Activated T-cell treated with anti-CD3 and anti-CD28 coated beads, Interleukin-2, amount 50 U/mL, for 1 hour (primary cell): ENCODE measurements around the gene RFNG.

Experiments
- DNase-seq: peaks from one replicate; pipeline ENCODE4 v3.0.0-alpha.2; 2020

RFNG gene

GRCh38 chr17:82012640-82013295 lies 38.8 kb downstream of the RFNG start:
- DNase-seq, result no peak

GRCh38 chr17:82012261-82012639 lies 39.4 kb downstream of the RFNG start:
- no peak for DNase-seq

GRCh38 chr17:82011617-82012187 lies 39.9 kb downstream of the RFNG start:
- no peak for DNase-seq

GRCh38 chr17:82010575-82011525 lies 40.8 kb downstream of the RFNG start:
- no peak for DNase-seq

GRCh38 chr17:82009413-82009812 lies 42.2 kb downstream of the RFNG start:
- DNase-seq, result no peak

GRCh38 chr17:82008941-82009405 lies 42.6 kb downstream of the RFNG start:
- DNase-seq, result no peak

- DNase-seq, result no peak
Measured at GRCh38 chr17:82008258-82008940, 43.2 kb downstream of the RFNG start.

- DNase-seq, result no peak
Measured at GRCh38 chr17:82007495-82008257, 43.9 kb downstream of the RFNG start.

- DNase-seq, result no peak
Measured at GRCh38 chr17:82007228-82007494, 44.5 kb downstream of the RFNG start.

- DNase-seq, result no peak
Measured at GRCh38 chr17:82006468-82007227, 45.0 kb downstream of the RFNG start.

- no peak for DNase-seq
Measured at GRCh38 chr17:82005701-82006348, 45.8 kb downstream of the RFNG start.

GRCh38 chr17:82004517-82005455 lies 46.8 kb downstream of the RFNG start:
- no peak for DNase-seq

- no peak for DNase-seq
Measured at GRCh38 chr17:82003411-82004381, 47.9 kb downstream of the RFNG start.

GRCh38 chr17:82001571-82002056 lies 50.0 kb downstream of the RFNG start:
- no peak for DNase-seq

GRCh38 chr17:82000803-82001570 lies 50.6 kb downstream of the RFNG start:
- no peak for DNase-seq

- DNase-seq, result no peak
Measured at GRCh38 chr17:81999976-82000802, 51.4 kb downstream of the RFNG start.

GRCh38 chr17:81999587-81999975 lies 52.0 kb downstream of the RFNG start:
- DNase-seq, result no peak
